Type B pancreatic cell (in vitro differentiated cells): ENCODE data around the gene IFT27. TPM values are rescaled to one million over a fixed set of nuclear protein-coding genes. Genes with fewer than 3 reads are reported as not detected.
A peak's percentile ranks its signal among the peaks of the same experiment; 100 is the strongest.

ENCODE experiments used
- DNase-seq: peaks from one replicate; pipeline ENCODE4 v3.0.0; 2021; ENCODE audit warnings: mixed read lengths; ENCODE audit not compliant: unreplicated experiment; ENCODE audit errors: extremely low spot score
- H3K27ac Mint-ChIP-seq: 2 replicates; pipeline ENCODE4 v1.8.0; 2021; ENCODE audit warnings: mild to moderate bottlenecking, mixed read lengths
- H3K27me3 Mint-ChIP-seq: 2 replicates; pipeline ENCODE4 v1.8.0; 2021; ENCODE audit warnings: mixed read lengths
- H3K36me3 Mint-ChIP-seq: 2 replicates; pipeline ENCODE4 v1.8.0; 2021; ENCODE audit warnings: mixed read lengths
- H3K4me1 Mint-ChIP-seq: one replicate; pipeline ENCODE4 v1.8.0; 2021; ENCODE audit warnings: mixed read lengths; ENCODE audit not compliant: unreplicated experiment
- H3K4me3 Mint-ChIP-seq: 2 replicates; pipeline ENCODE4 v1.8.0; 2021; ENCODE audit warnings: mild to moderate bottlenecking, mixed read lengths
- H3K9me3 Mint-ChIP-seq: 2 replicates; pipeline ENCODE4 v1.8.0; 2021; ENCODE audit warnings: mixed read lengths
- CTCF ChIP-seq: fragments of 200-600 bp; sonication (generic); conservative IDR thresholded peaks from 2 replicates; pipeline ENCODE4 v1.5.0; 2021; ENCODE audit warnings: antibody characterized with exemption, mild to moderate bottlenecking
- long read RNA-seq: library from polyadenylated mRNA; unstranded; transcript quantifications from one replicate; pipeline ENCODE4 v2.0.0, GENCODE V29; 2020
- total RNA-seq: library from RNA; stranded (reverse); gene quantifications from 2 replicates; pipeline ENCODE4 v1.2.1, GENCODE V29; 2021; ENCODE audit warnings: low replicate concordance

The IFT27 gene
- total RNA-seq: 35.4 and 46.6 TPM in 2 replicates
- long read RNA-seq, partial matches to known transcripts: 1 of 3 reads
- long read RNA-seq, other reads (novel, unspliced or antisense): 2 of 3 reads

GRCh38 chr22:36775964-36776669, at the start of gene IFT27:
Gene IFT27, minus strand, starts transcription at chr22:36776119. Its CDS starts 412 bp downstream, at chr22:36775707.
- Mint-ChIP-seq H3K4me3 (peak within 1 kb of the TSS; percentile 91), H3K27ac (peak within 1 kb of the TSS; percentile 85), H3K9me3 (peaks cover 16% of the 10 kb centered on the region), H3K4me1 (peaks cover 21% of the 10 kb centered on the region), H3K27me3 (peaks cover 16% of the 10 kb centered on the region), H3K36me3 (peaks cover 7% of the 10 kb centered on the region)
- DNase-seq: peak; percentile 95
- no peak for TF ChIP-seq CTCF

GRCh38 chr22:36824655-36825054, 48.7 kb upstream of the IFT27 start:
- TF ChIP-seq CTCF: no peak
- no peak for DNase-seq
- Mint-ChIP-seq H3K36me3 (no peaks in the 10 kb centered on the region), H3K27ac (no peak overlapping the region), H3K9me3 (no peaks in the 10 kb centered on the region), H3K27me3 (peaks cover 46% of the 10 kb centered on the region), H3K4me3 (no peak overlapping the region), H3K4me1 (no peaks in the 10 kb centered on the region)

GRCh38 chr22:36823186-36823839, 47.4 kb upstream of the IFT27 start:
- H3K4me3 Mint-ChIP-seq: no peak overlapping the region
- DNase-seq: no peak
- H3K9me3 Mint-ChIP-seq: no peaks in the 10 kb centered on the region
- no peaks in the 10 kb centered on the region for H3K36me3 Mint-ChIP-seq
- TF ChIP-seq CTCF: no peak
- H3K27ac Mint-ChIP-seq: no peak overlapping the region
- H3K27me3 Mint-ChIP-seq: peaks cover 54% of the 10 kb centered on the region
- no peaks in the 10 kb centered on the region for H3K4me1 Mint-ChIP-seq

GRCh38 chr22:36822581-36822980, 46.7 kb upstream of the IFT27 start:
- no peak overlapping the region for H3K27ac Mint-ChIP-seq
- H3K4me1 Mint-ChIP-seq: no peaks in the 10 kb centered on the region
- DNase-seq: no peak
- peaks cover 56% of the 10 kb centered on the region for H3K27me3 Mint-ChIP-seq
- no peak overlapping the region for H3K4me3 Mint-ChIP-seq
- H3K9me3 Mint-ChIP-seq: no peaks in the 10 kb centered on the region
- no peaks in the 10 kb centered on the region for H3K36me3 Mint-ChIP-seq
- TF ChIP-seq CTCF: no peak

GRCh38 chr22:36819112-36819511, 43.2 kb upstream of the IFT27 start:
- Mint-ChIP-seq H3K4me3 (no peak overlapping the region), H3K4me1 (no peaks in the 10 kb centered on the region), H3K27me3 (peaks cover 78% of the 10 kb centered on the region), H3K9me3 (no peaks in the 10 kb centered on the region), H3K27ac (no peak overlapping the region), H3K36me3 (no peaks in the 10 kb centered on the region)
- DNase-seq: no peak
- no peak for TF ChIP-seq CTCF
